HepG2 (cell line): ENCODE results near the gene TBC1D16.

ENCODE experiments used
- BRCA1 ChIP-seq: sonication (generic); formaldehyde crosslinking; IDR thresholded peaks from 2 replicates; pipeline ENCODE4 v1.4.0; 2020; ENCODE audit warnings: missing genetic modification reagents
- MXD4 ChIP-seq: IDR thresholded peaks from 2 replicates; pipeline ENCODE4 v1.6.1; 2016; ENCODE audit warnings: mild to moderate bottlenecking, missing biosample characterization, missing genetic modification reagents
- POLR2A ChIP-seq, 2 experiments: IDR thresholded peaks; 2 replicates each; pipeline ENCODE4 v1.6.1; 2011; ENCODE audit warnings: low read depth in 2 of 2, low read length in 2 of 2, mild to moderate bottlenecking in 1 of 2, moderate library complexity in 1 of 2; ENCODE audit not compliant: insufficient read depth in 1 of 2
- SMC3 ChIP-seq: IDR thresholded peaks from 2 replicates; pipeline ENCODE4 v1.6.1; 2011; ENCODE audit warnings: low read length, improper control_type of control experiment
- ZNF768 ChIP-seq: sonication (generic); formaldehyde crosslinking; IDR thresholded peaks from 2 replicates; pipeline ENCODE4 v1.4.0; 2020; ENCODE audit warnings: missing genetic modification reagents

DNA sequence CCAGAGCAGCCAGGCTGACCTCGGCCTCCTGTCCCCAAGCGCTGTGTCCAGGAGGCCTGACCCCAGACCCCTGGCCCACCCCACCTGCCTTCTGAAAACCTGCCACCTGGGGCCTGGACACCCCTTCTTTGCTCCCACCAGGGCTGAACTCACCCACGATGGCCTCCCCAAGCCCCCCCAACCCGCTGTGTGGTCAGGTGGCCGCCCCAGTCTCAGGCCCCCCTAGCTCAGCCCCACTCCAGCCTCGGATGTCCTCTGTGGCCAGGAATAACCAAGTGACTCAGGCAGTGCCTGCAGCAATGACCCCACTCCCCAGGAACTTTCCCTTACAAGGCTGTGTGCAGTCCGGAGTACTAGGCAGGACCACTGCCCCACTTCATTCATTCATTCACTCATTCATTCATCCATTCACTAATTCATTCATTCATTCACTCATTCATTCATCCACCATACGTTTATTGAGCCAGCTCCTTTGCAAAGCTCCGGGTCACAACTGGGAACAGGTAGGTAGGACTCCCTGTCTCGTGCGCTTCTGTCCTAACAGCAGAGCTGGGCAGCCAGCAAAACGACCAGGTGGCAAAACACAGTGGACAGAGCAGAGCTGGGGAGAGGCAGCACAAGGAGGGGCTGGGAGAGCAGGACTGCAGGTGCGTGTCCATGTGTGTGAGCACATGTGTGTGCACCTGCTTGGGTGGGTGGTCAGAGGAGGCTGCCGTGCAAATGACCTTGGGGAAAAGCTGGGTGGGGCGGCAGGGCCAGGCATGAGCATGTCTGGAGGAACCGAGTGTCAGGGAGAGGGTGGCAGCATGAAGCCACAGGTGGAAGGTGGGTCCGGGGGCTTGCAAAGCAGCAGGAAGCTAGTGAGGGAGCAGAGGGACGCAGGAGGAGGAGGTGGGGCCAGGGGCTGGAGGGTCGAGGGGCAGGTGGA, 120.6 kb downstream of the TBC1D16 start:
- TF ChIP-seq BRCA1 = no peak
- TF ChIP-seq MXD4 (CRISPR knock-in tag) = no peak
- TF ChIP-seq POLR2A (IDR thresholded peaks at IDR 0.05; ENCODE audit: insufficient read depth in 1 of 2, low read depth in 2 of 2, low read length in 2 of 2) = no peak
- no peak for TF ChIP-seq SMC3
- TF ChIP-seq ZNF768 = no peak
